Suppressor macrophage treated with lipopolysaccharide for 1 hour (primary cell): ENCODE data around the gene GMIP.
A peak's percentile ranks its signal among the peaks of the same experiment; 100 is the strongest.
"Not testable (repeated sequence)": the region's sequence is repeated elsewhere in the genome, so short reads cannot be mapped to it uniquely, and the experiment has no call there.

ENCODE experiments used
- DNase-seq, 3 donors: peaks; one replicate each; pipeline ENCODE4 v3.0.0-alpha.2; 2020 to 2022

Gene GMIP

GRCh38 chr19:19606021-19606420, 37.4 kb downstream of the GMIP start:
- peak; percentile 35 to 43 (median 39) for DNase-seq

DNA sequence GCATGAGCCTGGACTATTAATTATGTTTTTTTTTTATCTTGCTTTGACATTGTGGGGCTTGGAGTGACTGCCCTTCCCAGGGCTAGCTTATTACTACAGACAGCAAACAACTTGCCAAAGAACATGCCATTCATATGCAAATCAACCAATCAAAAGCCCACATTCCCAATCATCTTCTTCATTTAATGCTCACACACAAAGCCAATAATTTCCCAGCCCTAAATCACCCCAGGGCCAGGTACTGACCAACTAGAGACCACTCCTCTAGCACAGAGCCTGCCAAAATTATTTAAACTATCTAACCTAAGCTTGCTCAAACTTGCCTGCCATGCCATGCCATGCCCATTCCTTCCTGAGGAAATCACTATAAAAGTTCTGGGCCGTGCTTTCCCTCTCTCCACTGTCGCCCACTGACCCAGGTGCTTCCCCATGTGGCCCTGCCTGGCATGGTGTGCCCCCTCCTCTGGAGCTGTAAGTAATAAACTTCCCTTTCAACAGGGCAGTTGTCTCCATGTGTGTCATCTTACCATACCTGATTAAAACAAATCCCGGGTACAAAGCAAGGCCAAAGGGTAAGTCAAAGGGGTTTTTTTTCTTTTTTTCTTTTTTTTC, 40.6 kb downstream of the GMIP start:
- no peak for DNase-seq

DNA sequence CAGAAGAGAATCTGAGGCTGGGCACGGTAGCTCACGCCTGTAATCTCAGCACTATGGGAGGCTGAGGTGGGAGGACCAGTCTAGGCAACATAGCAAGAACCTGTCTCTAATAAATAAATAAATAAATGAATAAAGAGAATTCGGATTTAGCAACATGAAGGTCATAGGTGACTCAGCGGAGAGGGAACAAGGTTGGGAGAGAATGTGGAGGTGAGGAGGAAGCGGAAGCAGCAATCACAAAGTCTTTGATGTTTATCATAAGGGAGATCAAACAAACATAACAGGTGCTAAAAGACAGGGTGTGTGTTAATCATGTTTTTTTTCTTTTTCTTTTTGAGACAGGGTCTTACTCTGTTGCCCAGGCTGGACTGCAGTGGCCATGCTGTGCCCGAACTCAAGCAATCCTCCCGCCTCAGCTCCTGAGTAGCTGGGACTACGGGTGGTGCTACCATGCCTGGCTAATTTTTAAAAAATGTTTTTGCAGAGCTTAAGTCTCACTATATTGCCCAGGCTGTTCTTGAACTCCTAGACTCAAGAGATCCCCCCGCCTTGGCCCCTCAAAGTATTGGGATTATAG, 41.2 kb downstream of the GMIP start:
- DNase-seq = no peak

DNA sequence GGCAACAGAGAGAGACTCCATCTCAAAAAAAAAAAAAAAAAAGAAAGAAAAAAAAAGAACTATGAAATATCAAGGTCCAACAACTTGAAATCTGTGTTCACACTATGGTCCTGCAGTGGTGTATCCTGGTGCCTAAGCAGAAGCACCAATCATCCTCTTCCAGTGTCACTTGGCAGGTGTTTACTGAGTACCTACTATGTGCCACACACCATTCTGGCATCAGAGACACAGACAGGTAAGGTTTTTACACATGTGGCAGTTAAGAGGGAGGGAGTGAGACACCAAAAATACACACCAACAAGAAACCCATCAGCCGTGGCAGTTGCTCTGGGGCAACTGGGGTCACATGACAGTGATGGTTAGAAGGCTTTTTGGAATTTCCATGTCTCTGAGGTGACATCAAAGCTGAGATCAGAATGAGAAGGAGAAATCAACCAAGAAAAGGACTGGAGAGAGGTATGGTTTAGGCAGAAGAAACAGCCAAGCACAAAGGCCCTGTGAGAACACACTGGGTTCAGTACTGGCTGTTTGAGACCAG, 42.6 kb downstream of the GMIP start:
- DNase-seq = peak; percentile 73 to 85 (median 73)

DNA sequence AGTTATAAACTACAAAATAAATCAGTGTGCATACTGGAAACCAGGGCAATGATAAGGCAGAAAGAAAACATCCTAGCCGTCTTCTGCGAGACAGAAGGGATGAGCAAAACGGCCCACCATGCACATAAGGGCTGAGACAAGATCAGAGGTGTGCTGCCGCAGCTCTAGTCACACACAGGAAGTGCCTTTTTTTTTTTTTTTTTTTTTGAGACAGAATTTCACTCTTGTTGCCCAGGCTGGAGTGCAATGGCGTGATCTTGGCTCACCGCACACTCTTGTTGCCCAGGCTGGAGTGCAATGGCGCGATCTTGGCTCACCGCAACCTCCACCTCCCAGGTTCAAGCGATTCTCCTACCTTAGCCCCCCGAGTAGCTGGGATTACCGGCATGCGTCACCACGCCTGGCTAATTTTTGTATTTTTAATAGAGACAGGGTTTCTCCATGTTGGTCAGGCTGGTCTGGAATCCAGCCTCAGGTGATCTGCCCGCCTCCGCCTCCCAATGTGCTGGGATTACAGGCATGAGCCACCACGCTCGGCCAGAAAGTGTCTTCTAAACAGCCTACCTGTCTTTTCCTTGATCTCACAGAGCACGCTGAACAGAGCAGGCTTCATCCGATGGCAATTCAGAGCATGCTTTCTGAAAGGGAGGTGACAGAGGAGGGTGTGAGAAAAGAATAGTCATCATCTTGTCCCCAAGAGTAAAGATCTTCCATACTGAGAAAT, 44.6 kb downstream of the GMIP start:
- DNase-seq = not testable (repeated sequence)

DNA sequence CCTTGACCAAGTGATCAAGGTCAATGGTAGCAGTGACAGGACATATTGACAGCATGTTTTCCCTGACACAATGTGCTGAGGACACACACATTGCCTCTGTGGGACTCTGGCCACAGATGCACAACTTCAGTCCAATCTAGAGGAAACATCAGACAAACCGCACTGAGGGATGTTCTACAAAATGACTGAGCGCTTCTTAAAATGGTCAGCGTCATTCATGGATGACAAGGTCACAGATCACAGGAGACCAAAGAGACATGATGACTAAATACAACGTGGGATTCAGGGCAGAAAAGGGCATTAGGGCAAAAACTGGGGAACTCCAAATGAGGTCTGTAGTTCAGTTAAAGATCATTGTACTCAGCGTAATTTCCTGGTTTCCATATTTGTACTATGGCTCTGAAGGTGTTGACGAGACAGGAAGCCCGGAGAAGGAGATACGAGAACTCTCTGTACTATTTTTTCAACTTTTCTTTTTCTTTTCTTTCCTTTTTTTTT, 45.6 kb downstream of the GMIP start:
- peak; percentile 85 to 95 (median 94) for DNase-seq

GRCh38 chr19:19595171-19595701, 48.2 kb downstream of the GMIP start:
- DNase-seq = peak; percentile 64 to 76 (median 72)

- peak; percentile 50 to 62 (median 57) for DNase-seq
Measured at GRCh38 chr19:19594381-19594780, 49.1 kb downstream of the GMIP start.

- no peak for DNase-seq
Measured at GRCh38 chr19:19592690-19593089, 50.8 kb downstream of the GMIP start.

GRCh38 chr19:19591133-19591825, 52.2 kb downstream of the GMIP start:
- DNase-seq = peak; percentile 94 to 99 (median 98)

DNA sequence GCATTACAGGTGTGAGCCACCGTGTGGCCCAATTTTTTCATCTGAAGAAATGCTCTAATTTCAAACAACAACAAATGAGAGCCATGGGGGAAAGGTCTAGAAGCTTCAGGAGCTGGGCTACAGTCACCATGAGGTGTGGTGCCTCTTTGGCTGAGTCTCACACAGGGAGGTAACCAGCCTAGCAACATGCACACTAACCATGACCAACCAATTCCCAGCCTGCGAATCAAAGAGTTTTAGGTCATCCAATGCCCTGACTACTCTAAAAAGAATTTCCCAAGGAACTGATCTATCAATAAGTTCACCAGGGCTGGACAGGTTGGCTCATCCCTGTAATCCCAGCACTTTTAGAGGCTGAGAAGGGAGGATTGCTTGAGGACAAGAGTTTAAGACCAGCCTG, 54.9 kb downstream of the GMIP start:
- DNase-seq = no peak

- DNase-seq = no peak
Measured at GRCh38 chr19:19587771-19588170, 55.7 kb downstream of the GMIP start.

DNA sequence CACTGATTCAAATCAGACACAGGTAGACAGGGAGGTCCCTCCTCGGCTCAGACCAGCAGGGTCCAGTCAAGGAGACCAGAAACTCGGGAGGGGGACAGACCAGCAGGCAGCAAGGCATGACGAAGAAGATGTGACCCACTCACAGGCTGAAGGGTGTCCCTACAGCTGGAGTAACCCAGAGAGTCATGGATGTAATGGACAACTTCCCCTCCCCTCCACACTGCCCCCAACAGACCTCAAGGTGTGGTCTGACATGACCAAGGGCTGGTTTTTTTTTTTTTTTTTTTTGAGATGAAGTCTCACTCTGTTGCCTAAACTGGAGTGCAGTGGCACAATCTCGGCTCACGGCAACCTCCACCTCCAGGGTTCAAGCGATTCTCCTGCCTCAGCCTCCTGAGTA, 59.1 kb downstream of the GMIP start:
- DNase-seq = no peak

DNA sequence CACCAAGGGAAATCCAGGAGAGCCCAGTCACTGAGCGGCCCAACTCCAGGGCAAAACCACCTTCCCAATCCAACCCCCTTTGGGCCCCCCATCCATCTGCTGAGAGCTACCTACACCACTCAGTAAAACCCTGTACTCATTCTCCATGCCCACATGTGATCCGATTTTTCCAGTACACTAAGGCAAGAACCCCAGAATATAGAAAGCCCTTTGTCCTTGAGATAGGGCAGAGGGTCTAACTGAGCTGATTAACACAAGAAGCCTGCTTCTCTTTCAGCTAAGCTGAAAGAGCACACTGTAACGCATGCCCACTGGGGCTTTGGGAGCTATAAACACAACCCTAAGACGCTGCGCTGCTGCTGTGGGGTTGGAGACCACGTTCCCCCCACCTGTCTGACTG, 61.0 kb downstream of the GMIP start:
- no peak for DNase-seq

DNA sequence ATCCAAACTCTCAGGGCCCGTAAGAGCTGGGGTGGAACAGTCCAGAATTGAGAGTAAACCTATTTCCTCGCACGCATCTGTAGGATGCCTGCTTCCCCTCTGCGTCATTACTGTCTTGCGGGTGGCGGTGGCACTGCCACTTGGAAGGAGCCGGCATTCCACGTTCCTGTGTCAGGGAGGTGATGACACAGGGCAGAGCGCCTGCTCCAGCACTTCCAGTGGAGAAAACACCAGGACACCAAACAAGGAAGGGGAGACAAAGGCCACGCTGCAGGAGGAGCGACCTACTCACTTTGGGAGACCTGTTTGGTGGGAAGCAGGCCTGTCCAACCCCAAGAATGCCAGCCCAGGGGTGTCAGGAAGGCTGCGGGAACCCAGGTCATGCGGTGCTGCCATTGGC, 62.1 kb downstream of the GMIP start:
- no peak for DNase-seq

DNA sequence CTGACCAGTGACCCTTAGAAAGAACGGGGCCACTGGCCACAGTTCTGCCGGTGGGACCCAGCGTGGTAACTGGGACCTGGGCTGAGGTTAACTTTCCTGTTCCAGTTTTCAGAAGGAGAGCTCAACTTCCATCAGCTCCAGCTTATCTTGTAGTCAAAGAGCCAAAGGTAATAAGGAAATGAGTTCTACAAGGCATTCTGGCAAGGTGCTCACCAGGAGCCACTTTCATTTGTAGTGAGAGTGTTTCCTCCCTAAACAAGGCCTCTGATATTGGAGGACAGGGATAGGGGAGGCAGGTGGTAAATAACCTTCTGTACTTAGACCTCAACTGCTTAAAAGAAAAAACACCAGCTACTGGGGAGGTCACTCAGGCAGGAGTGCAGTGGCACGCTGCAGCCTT, 63.0 kb downstream of the GMIP start:
- no peak for DNase-seq

GRCh38 chr19:19579533-19580361, 63.7 kb downstream of the GMIP start:
- DNase-seq = no peak
